ENCODE data around the gene SEC11C.

- TF ChIP-seq CTCF (IDR thresholded peaks at IDR 0.05), result no peak
- TF ChIP-seq EZH2phosphoT487 (IDR thresholded peaks at IDR 0.05), result no peak
- TF ChIP-seq EZH2 (IDR thresholded peaks at IDR 0.05), result no peak
Measured at GRCh38 chr18:59198215-59198614, 58.5 kb downstream of the SEC11C start.

Data from neural progenitor cell (in vitro differentiated cells).